NCI-H82 (cell line): ENCODE results near the gene KCNIP4.

Experiments
- DNase-seq: peaks from one replicate; lab custom pipeline; 2025; lab: John Stamatoyannopoulos, UW

Gene KCNIP4

DNA sequence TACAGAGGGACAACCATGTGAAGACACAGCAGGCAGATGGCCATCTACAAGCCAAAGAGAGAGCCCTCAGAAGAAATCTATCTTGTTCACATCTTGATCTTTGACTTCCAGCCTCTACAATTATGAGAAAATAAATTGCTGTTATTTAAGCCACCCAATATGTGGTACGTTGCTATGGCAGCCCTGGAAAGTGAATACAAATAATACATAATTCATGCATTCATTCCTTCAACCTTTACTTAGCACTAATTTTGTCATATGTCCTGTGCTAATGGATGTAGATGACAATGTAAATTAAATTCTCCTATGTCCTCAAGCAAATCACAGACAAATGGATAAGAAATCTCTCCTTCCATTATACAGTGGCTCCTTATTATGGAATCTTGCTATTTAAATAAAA, 886.7 kb downstream of the KCNIP4 start:
- peak; percentile 72 for DNase-seq

- DNase-seq: no peak
These were observed 902.4 kb downstream of the KCNIP4 start for GRCh38 chr4:21046141-21046540.

- DNase-seq: no peak
These were observed 903.5 kb downstream of the KCNIP4 start for GRCh38 chr4:21045119-21045518.

- DNase-seq: no peak
These were observed 906.9 kb downstream of the KCNIP4 start for GRCh38 chr4:21041708-21042107.

GRCh38 chr4:21034728-21035127, 913.8 kb downstream of the KCNIP4 start:
- DNase-seq: peak; percentile 81

DNA sequence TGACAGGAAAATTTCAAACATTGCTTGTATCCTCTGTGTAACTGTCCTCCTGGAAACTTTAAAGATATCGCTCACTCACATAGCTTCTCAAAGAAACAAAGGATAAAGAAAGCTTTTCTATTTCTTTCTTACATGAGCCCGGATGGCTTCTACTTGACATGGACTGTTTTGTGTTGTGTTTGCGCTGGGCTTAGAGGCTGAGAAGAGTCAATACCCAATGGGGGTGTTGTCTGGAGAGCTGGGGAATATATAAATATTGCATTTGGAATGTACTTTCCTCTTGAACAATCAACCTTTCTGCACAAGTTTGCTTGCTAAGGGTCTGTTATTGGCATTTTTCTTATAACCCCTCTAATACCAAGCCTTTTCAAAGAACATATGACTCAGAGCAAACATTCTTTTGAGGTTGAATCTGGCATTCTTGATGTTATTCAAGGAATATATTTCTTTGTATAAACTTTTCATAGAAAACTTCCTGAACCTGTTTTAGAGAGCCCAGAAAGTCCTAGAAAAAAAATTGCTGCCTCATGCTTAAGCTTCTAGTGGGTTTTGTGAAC, 916.4 kb downstream of the KCNIP4 start:
- DNase-seq: no peak

DNA sequence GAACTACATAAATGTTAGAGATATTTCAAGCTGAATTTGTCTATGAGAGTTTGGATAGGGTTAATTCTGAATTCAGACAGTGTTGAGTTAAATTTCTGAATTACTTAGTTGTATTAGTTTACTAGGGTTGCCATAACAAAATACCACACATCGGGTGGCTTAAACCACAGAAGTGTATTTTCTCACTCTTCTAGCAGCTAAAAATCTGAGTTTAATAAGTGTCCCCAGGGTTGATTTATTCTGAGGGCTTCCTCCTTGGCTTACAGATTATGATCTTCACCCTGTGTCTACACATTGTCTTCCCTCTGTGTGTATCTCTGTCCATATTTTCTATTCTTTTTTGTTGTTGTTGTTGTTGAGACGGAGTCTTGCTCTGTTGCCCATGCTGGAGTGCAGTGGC, 929.8 kb downstream of the KCNIP4 start:
- no peak for DNase-seq

- no peak for DNase-seq
These were observed 935.1 kb downstream of the KCNIP4 start for GRCh38 chr4:21013501-21013900.

GRCh38 chr4:21012851-21013331, 935.7 kb downstream of the KCNIP4 start:
- DNase-seq: no peak

DNA sequence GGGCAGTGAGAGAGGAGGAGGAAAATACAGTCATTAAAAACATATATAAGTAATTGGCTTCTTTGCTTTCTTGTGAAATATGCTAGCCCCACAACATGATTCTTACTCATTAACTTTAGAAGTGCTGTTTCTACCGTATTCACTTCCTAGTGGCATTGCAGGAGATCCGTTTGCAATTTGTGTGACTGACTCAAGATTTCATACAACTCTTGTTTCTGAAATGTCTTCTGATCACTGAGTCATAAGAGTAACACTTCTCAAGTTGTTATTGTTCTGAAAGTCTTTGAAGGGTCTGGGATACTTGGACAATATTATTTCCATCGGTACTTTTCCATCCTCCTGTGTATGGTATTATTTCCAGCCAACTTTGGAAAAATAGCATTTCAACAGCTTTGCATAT, 937.5 kb downstream of the KCNIP4 start:
- no peak for DNase-seq

- DNase-seq: no peak
These were observed 938.6 kb downstream of the KCNIP4 start for GRCh38 chr4:21009956-21010355.

- DNase-seq: no peak
These were observed 942.9 kb downstream of the KCNIP4 start for GRCh38 chr4:21005647-21006046.

GRCh38 chr4:21002976-21003375, 945.6 kb downstream of the KCNIP4 start:
- no peak for DNase-seq

DNA sequence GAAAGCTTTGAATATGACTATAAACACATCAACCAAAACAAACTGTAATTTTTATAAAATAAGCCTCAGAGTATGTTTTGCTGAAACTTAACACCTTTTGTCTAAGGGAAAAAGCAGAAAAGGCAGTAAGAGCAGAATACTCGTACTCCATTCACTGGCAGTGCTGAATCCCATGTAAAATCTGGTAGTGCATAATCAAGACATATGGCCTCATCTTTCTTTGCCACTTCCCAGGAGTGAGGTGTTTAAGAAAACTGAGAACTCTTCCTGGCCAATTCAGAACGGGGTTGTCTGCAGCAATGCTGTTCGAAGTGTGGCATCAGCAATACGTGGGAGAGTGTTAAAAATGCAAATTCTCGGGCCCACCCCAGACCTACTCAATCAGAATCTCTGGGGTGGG, 946.3 kb downstream of the KCNIP4 start:
- no peak for DNase-seq

DNA sequence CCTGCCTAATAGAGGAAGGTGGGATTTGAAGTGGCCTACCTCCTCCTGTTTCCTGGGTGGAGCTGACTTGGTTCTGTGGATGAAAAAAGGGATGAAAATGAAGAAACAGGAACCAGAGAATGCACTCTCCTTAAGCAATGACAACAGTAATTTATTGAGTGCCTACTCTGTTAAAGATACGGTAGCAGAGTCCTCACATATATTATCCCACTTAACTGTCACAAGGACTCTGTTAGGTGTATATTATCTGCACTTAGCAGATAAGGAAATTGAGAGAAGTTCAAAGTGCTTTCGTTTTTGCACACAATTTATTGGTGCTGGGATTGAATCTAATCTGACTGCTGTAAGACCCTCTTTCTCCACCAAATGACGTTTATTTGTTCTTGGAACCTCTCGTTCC, 947.1 kb downstream of the KCNIP4 start:
- no peak for DNase-seq

- DNase-seq: no peak
These were observed 950.7 kb downstream of the KCNIP4 start for GRCh38 chr4:20997886-20998285.

GRCh38 chr4:20995610-20996009, 953.0 kb downstream of the KCNIP4 start:
- no peak for DNase-seq

DNA sequence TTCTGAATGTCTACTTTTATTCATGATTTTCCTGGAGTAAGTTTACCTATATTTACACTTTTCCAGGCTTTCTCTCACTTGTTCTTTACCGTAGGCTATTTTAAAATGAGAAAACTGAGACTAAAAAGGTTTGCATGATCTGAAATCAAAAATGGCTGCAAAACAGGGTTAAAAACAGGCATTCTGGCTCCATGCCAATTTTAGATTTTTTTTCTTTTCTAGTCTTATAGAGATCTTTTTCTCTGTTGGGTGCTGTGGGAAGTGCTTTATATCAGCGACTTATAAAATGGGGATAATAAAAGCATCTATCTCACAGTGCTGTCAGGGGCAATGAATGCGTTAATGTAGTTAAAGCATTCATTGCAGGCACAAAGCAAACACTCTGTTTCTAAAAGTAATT, 953.6 kb downstream of the KCNIP4 start:
- DNase-seq: no peak

DNA sequence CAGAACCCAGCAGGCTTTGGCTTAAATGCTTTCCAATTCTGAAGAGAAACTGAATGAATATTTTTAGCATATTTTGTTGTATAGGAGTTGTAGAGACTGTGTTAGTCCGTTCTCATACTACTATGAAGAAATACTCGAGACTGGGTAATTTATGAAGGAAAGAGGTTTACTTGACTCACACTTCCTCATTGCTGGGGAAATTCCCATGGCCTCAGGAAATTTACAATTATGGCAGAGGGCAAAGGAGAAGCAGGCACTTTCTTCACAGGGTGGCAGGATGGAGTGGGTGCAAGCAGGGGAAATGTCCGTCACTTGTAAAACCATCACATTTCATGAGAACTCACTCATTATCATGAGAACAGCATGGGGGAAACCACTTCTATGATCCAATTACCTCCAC, 956.6 kb downstream of the KCNIP4 start:
- DNase-seq: no peak

DNA sequence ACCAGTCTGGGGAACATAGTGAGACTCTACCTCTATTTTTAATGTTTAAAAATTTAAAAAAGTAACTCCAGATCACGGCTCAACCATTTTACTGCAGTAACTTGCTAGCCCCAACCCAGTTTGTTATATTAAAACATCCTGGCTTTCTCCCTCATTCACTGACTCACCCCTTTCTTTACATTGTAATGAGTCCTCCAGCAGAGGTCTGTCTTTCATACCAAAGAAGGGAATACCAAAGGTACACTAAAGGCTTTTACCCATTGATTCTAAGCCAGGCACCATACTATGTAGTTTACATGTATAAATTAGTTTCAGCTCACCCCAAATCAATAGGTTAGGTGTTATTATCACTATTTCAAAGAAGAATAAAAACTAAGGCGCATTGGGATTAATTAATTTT, 961.4 kb downstream of the KCNIP4 start:
- no peak for DNase-seq

DNA sequence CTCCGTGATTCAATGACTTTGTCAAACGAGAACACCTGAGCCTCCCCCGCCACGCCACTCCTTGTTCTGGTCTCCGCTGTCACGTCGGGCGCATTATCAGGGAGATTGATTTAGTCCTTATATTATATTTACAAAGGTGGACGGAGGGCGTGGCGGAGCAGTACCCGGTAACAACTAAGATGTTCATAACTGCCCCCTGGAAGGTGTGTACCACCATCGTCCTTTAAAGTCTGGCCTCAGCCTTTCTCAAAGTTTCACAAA, 964.1 kb downstream of the KCNIP4 start:
- DNase-seq: no peak

- DNase-seq: peak; percentile 0
These were observed 964.6 kb downstream of the KCNIP4 start for GRCh38 chr4:20983763-20984575.

- DNase-seq: no peak
These were observed 966.0 kb downstream of the KCNIP4 start for GRCh38 chr4:20982544-20982943.

DNA sequence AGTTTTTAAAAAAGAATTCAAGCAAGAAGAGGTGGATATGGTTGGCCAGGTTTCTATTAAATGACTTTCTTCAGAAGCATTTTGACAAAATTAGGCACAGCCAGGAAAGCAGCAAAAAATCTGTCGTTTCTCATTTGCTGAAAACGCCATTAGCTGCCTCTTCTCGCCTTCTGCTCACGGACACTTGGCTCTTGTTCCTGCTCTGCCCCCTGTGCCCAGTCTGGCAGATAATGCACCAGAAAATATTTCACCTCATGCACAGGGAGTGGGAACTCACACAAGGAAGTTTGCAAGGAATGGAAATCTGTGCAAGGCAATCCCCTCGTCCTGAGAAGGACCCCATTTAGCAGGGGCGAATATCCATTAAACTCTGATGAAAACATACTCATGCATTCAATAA, 988.3 kb downstream of the KCNIP4 start:
- DNase-seq: no peak
